Stimulated activated CD8-positive, alpha-beta memory T cell treated with anti-CD3 and anti-CD28 coated beads, Interleukin-4, amount 100 ng/mL, for 4 hours (primary cell): Measurements from ENCODE around the gene NACC1.
"Not testable (repeated sequence)": the region's sequence is repeated elsewhere in the genome, so short reads cannot be mapped to it uniquely, and the experiment has no call there.

Experiments
- DNase-seq, 2 donors: peaks; one replicate each; pipeline ENCODE4 v3.0.0-alpha.2; 2020; ENCODE audit warnings: low read depth in 2 of 2, low spot score in 1 of 2

The NACC1 gene

GRCh38 chr19:13160557-13160956, 42.5 kb downstream of the NACC1 start:
- no peak for DNase-seq

DNA sequence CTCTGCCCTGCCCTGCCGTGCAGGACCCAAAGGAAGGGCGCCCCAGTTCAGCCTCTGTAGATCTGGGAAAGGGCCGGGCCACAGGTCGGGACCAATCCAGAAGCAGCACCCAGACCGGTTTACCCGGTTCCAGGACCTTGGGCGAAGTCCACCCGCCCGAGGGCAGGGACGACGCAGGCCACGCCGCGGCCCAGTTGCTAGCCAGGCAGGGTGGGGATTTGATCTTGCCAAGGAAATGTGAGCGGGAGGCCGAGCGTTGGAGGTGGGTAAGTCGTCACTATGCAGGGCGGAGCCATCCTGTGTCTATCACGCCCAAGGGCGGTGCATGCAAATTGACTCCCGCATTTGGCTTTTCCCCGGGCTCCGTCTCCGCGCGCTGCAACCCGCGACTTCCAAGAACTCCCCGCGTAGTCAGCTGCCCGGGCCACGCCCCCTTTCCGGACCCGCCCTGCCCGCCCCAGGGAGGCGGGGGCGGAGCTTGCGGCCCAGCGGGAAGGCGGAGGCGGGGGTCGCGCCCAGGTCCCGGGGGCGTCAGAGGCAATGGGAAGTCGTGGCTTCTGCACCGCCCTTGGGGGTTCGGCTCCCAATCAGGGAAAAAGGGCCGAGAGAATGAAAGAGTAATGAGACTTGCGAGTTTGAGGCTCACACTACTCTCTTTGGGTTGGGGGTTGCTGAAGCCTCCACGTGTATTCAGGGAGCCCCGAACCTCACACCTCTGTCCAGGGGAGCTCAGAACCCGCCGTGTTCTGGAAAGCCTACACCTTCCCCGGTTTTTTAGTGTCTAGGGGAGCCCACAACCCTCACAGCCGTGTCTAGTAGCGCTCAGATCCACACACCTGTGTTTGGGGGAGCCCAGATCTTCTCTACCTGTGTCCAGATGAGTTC, 44.9 kb downstream of the NACC1 start:
- peak; percentile 76 to 78 for DNase-seq

- no peak for DNase-seq
These were observed 45.7 kb downstream of the NACC1 start for GRCh38 chr19:13163609-13164342.

- DNase-seq: no peak
These were observed 46.5 kb downstream of the NACC1 start for GRCh38 chr19:13164343-13165161.

- DNase-seq: no peak
These were observed 47.3 kb downstream of the NACC1 start for GRCh38 chr19:13165162-13165997.

DNA sequence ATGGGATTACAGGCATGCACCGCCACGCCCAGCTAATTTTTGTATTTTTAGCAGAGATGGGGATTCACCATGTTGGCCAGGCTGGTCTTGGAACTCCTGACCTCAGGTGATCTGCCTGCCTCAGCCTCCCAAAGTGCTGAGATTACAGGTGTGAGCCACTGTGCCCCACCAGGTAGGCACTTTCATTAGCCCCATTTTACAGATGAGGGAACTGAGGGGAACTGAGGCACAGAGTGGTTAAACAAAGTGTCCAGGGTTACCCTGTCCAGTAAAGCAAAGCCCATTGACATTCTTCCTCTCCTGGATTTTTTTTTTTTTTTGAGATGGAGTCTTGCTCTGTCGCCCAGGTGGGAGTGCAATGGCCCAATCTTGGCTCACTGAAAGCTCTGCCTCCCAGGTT, 48.1 kb downstream of the NACC1 start:
- not testable (repeated sequence) for DNase-seq

GRCh38 chr19:13169769-13170168, 51.7 kb downstream of the NACC1 start:
- DNase-seq: no peak

DNA sequence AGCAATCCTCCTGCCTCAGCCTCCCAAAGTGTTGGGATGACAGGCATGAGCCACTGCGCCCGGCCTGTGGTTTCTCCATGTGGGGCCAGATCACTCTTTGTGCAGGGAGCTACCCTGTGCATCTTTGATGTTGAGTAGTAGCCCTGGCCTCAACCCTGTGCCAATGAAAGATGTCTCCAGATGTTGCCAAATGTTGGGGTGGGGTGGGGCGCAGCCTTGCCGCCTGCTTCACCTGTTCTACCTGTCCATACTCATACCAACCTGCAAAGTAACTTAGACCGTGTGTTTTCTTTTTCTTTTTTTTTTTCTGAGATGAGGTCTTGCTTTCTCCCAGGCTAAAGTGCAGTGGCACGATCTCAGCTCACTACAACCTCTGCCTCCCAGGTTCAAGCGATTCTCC, 53.1 kb downstream of the NACC1 start:
- DNase-seq: no peak

GRCh38 chr19:13172346-13173138, 54.5 kb downstream of the NACC1 start:
- peak in 1 of 2 donors; percentile 69 for DNase-seq

GRCh38 chr19:13173139-13173737, 55.2 kb downstream of the NACC1 start:
- DNase-seq: no peak

DNA sequence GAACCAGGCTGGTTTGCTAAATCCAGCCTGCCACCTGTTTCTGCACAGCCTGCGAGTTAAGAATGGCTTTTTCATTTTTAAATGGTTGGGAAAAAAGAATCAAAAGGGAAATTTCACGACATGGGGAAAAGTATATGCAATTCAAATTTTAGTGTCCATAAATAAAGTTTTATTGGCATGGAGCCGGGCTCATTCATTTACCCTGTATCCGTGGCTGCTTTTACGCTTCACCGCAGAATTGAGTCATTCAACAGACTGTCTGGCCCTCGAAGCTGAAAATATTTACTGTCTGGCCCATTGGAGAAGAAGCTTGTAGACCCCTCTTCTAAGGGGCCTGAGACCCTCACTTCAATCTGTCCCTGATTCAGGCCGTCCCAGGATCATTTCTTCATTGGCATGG, 58.3 kb downstream of the NACC1 start:
- no peak for DNase-seq

- DNase-seq: not testable (repeated sequence)
These were observed 59.5 kb downstream of the NACC1 start for GRCh38 chr19:13177584-13177983.

- DNase-seq: not testable (repeated sequence)
These were observed 60.2 kb downstream of the NACC1 start for GRCh38 chr19:13178291-13178690.

DNA sequence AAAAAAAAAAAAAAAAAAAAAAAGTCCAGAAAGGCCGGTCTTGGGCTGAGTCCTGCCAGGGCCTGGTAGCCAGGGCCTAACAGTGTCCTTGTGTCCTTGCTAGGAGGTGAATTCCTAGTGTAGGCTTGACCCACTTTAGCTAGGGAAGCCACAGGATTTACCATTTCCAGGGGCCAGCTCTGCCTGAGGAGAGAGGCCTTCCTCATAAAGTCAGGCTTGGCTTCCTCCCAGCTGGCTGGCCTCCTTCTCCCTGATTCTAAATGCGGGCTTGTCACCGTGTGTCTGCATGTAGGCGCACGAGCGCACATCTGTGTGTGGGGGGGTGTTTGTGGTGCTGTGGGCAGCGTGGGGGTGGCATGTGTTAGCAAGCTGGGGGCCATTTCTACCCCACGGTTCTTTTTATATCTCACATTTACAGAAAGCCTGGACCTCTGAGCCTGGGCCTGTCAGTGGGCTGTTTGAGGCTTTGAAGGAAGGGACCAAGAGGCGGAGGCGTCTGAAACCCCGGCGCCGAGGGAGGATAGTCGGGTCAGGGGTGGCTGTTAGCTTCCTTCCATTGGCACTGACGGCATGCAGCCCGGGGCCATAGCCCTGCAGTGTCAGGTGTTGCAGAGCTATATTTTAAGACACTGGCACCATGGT, 63.8 kb downstream of the NACC1 start:
- DNase-seq: peak; percentile 11 to 56

- DNase-seq: not testable (repeated sequence)
These were observed 66.9 kb downstream of the NACC1 start for GRCh38 chr19:13184926-13185325.

- not testable (repeated sequence) for DNase-seq
These were observed 67.9 kb downstream of the NACC1 start for GRCh38 chr19:13185763-13186657.

GRCh38 chr19:13186688-13187087, 68.6 kb downstream of the NACC1 start:
- DNase-seq: not testable (repeated sequence)

DNA sequence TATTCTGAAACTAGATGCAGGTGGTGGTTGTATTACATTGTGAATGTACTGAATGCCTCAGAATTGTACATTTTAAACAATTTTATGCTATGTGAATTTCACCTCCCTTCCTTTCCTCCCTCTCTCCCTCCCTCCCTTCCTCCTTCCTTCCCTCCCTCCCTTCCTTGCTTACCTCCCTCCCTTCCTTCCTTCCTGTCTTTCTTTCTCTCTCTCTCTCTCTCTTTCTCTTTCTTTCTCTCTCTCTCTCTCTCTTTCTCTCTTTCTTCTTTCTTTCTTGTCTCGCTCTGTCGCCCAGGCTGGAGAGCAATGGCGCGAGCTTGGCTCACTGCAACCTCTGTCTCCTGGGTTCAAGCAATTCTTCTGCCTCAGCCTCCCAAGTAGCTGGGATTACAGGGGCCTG, 69.4 kb downstream of the NACC1 start:
- no peak for DNase-seq
